Heart left ventricle (tissue), 16 donors: ENCODE data around the gene EP400. TPM values are rescaled to one million over a fixed set of nuclear protein-coding genes. Genes with fewer than 3 reads are reported as not detected.

Source experiments
- ATAC-seq, 4 donors: fragments of 200-7000 bp; cut with Tn5 transposase; one replicate each; pipeline ENCODE4 v1.9.1; 2020 to 2022; ENCODE audit warnings: moderate library complexity in 4 of 4, mild to moderate bottlenecking in 3 of 4, moderate number of reproducible peaks in 1 of 4
- DNase-seq, 5 donors: peaks; one replicate each; pipeline ENCODE4 v3.0.0-alpha.2; 2020
- H3K27ac ChIP-seq, 12 donors: fragments of 200-600 bp; sonication (generic) in 4 of 12; one replicate each; pipeline versions ENCODE4 v1.5.0 to v1.8.0; 2016 to 2022; ENCODE audit warnings: mild to moderate bottlenecking in 2 of 12
- H3K27me3 ChIP-seq, 9 donors: fragments of 200-600 bp; sonication (generic) in 2 of 9; one replicate each; pipeline versions ENCODE4 v1.5.1 to v1.8.0; 2016 to 2022; ENCODE audit warnings: mild to moderate bottlenecking in 3 of 9
- H3K36me3 ChIP-seq, 9 donors: fragments of 200-600 bp; sonication (generic) in 2 of 9; one replicate each; pipeline versions ENCODE4 v1.5.0 to v1.8.0; 2018 to 2022; ENCODE audit warnings: mild to moderate bottlenecking in 2 of 9
- H3K4me1 ChIP-seq, 12 donors: fragments of 200-600 bp; sonication (generic) in 4 of 12; one replicate each; pipeline versions ENCODE4 v1.5.0 to v1.8.0; 2016 to 2022; ENCODE audit warnings: mild to moderate bottlenecking in 3 of 12
- H3K4me3 ChIP-seq, 12 donors: fragments of 200-600 bp; sonication (generic) in 4 of 12; one replicate each; pipeline versions ENCODE4 v1.5.0 to v1.8.0; 2017 to 2022; ENCODE audit warnings: mild to moderate bottlenecking in 9 of 12, moderate library complexity in 4 of 12
- H3K9me3 ChIP-seq, 12 donors: fragments of 200-600 bp; sonication (generic) in 4 of 12; one replicate each; pipeline versions ENCODE4 v1.5.0 to v1.8.0; 2016 to 2022; ENCODE audit warnings: mild to moderate bottlenecking in 1 of 12
- CTCF ChIP-seq, 12 donors: fragments of 200-600 bp; sonication (generic) in 4 of 12; IDR thresholded peaks; one replicate each; pipeline versions ENCODE4 v1.5.0 to v1.8.0; 2018 to 2022; ENCODE audit warnings: antibody characterized with exemption in 12 of 12, mild to moderate bottlenecking in 5 of 12
- POLR2A ChIP-seq, 2 donors: fragments of 450-650 bp; IDR thresholded peaks; one replicate each; pipeline ENCODE4 v1.6.1; 2017; ENCODE audit warnings: antibody characterized with exemption in 2 of 2, mild to moderate bottlenecking in 2 of 2, moderate library complexity in 2 of 2
- WGBS, 4 donors: extraction: QIAGEN DNeasy Blood & Tissue Kit in 2 of 4; methylation state at CpG; one replicate each; pipeline versions ENCODE4 v1.1.5 to v1.1.7; 2013 to 2018; 5-methylcytosine and 5-hydroxymethylcytosine counted together
- intact Hi-C, 10 donors: fragments of 100-400 bp; cut with DNase I; formaldehyde crosslinking; loops; one replicate each; pipeline versions ENCODE4 v1.11.1 to v1.14.2; 2022
- polyA plus RNA-seq, 2 donors: library from polyadenylated mRNA; stranded (reverse); fragments of 200-250 nt; gene quantifications; one replicate each; pipeline ENCODE4 v1.2.3, GENCODE V29; 2013
- total RNA-seq, 9 donors: library from RNA; depleted of rRNA in 2 of 9; stranded (reverse); fragments of >200 nt in 2 of 9; fragmentation: NEBNext Ultra II Directional in 3 of 9; extraction: Animal tissue kit (Norgen Biotek cat#: 25700) in 3 of 9; gene quantifications; one replicate each; pipeline versions ENCODE4 v1.1.0 to v1.2.4, GENCODE V29; 2016 to 2023
- donor health status: ischemic (EF 13 %, LVEDD 7.1; RV severe dilation, severe dysfunction).
- donor health status: healthy with polysubstance abuse.
- donor health status: DM: no; HTN: yes; CAD: no.
- donor health status: DM: no; HTN: no; CAD: no.
- donor health status: ischemic (EF 25% LVEDD 6.9; RV normal size, moderate dysfunction).
- donor health status: ischemic (EF 25% LVEDD 5.7; RV mildly dilated, moderate dysfunction).
- donor health status: healthy.
- donor health status: DM: yes; HTN: yes; CAD: no.
- donor health status: ischemic (EF 35%, LVEDD 5.7; RV mildly dilated, moderate dysfunction).
- donor health status: nonischemic (EF 11% LVEDD 7.7; RV severe dilation, severe dysfunction).
- donor health status: DM: yes; HTN: yes; CAD: no.
- donor health status: PGD.
- donor health status: ischemic (EF 29% LVEDD 5.4; RV normal size, mild dysfunction).
- donor health status: nonischemic (EF 23%, LVEDD 6.1; RV moderate dilation, normal function).

EP400 gene
- total and polyA plus RNA-seq, 11 donors = 9.8 to 27.8 (median 13.5) TPM

GRCh38 chr12:132043216-132043615 is 93.5 kb downstream of the EP400 start:
- WGBS, 4 donors = 90 to 98% (median 93%) methylated on average over 3 of the region's 3 CpGs
- H3K4me1 ChIP-seq = no peaks in the 10 kb centered on the region
- TF ChIP-seq POLR2A (IDR thresholded peaks at IDR 0.05) = no peak
- TF ChIP-seq CTCF (IDR thresholded peaks at IDR 0.05) = no peak
- intact Hi-C loops = no loop called here
- H3K4me3 ChIP-seq = no peak overlapping the region
- DNase-seq (no peak), ATAC-seq (no peak)
- peaks cover 2 to 95% (median 86%) of the 10 kb centered on the region in 9 donors for H3K36me3 ChIP-seq
- no peaks in the 10 kb centered on the region for H3K27me3 ChIP-seq
- no peaks in the 10 kb centered on the region for H3K9me3 ChIP-seq
- no peak overlapping the region for H3K27ac ChIP-seq

GRCh38 chr12:132043770-132044467 is 94.2 kb downstream of the EP400 start:
- no peak for ATAC-seq
- H3K4me3 ChIP-seq = no peak overlapping the region
- no peak for DNase-seq
- peaks cover 2 to 95% (median 85%) of the 10 kb centered on the region in 9 donors for H3K36me3 ChIP-seq
- no peaks in the 10 kb centered on the region for H3K9me3 ChIP-seq
- intact Hi-C loops = no loop called here
- H3K27me3 ChIP-seq = no peaks in the 10 kb centered on the region
- no peak for TF ChIP-seq CTCF (IDR thresholded peaks at IDR 0.05)
- TF ChIP-seq POLR2A (IDR thresholded peaks at IDR 0.05) = no peak
- no peaks in the 10 kb centered on the region for H3K4me1 ChIP-seq
- WGBS, 4 donors = 87 to 90% (median 89%) methylated on average over 16 to 17 of the region's 17 CpGs
- no peak overlapping the region for H3K27ac ChIP-seq

- Histone ChIP-seq H3K4me3 (no peak overlapping the region), H3K36me3 (peaks cover 2 to 95% (median 85%) of the 10 kb centered on the region in 9 donors), H3K27ac (no peak overlapping the region), H3K9me3 (no peaks in the 10 kb centered on the region), H3K27me3 (no peaks in the 10 kb centered on the region), H3K4me1 (no peaks in the 10 kb centered on the region)
- 94 to 96% (median 95%) methylated on average over 25 to 29 of the region's 29 CpGs for WGBS, 4 donors
- no peak for DNase-seq
- intact Hi-C loops = no loop called here
- ATAC-seq = no peak
- no peak for TF ChIP-seq POLR2A (IDR thresholded peaks at IDR 0.05)
- no peak for TF ChIP-seq CTCF (IDR thresholded peaks at IDR 0.05)
These were observed 95.1 kb downstream of the EP400 start for GRCh38 chr12:132044661-132045412.

- Histone ChIP-seq H3K27ac (peak overlapping the region in 1 of 12 donors; percentile 5), H3K36me3 (peaks cover 2 to 99% (median 91%) of the 10 kb centered on the region in 9 donors), H3K9me3 (no peaks in the 10 kb centered on the region), H3K4me3 (no peak overlapping the region), H3K27me3 (no peaks in the 10 kb centered on the region), H3K4me1 (no peaks in the 10 kb centered on the region)
- intact Hi-C loops = no loop called here
- DNase-seq (no peak), ATAC-seq (no peak)
- WGBS, 4 donors = 90 to 96% (median 94%) methylated on average over 16 of the region's 16 CpGs
- TF ChIP-seq CTCF (IDR thresholded peaks at IDR 0.05) = no peak
- no peak for TF ChIP-seq POLR2A (IDR thresholded peaks at IDR 0.05)
These were observed 96.0 kb downstream of the EP400 start for GRCh38 chr12:132045751-132046150.
